AML-193 (cell line): ENCODE measurements around the gene CLEC16A.

ENCODE experiments used
- DNase-seq, 2 experiments: peaks; one replicate each; lab custom pipeline; 2025; lab: John Stamatoyannopoulos, UW

The CLEC16A gene

GRCh38 chr16:11121083-11121608 lies 176.8 kb downstream of the CLEC16A start:
- DNase-seq: no peak

- DNase-seq: no peak
These were observed 177.7 kb downstream of the CLEC16A start for GRCh38 chr16:11121914-11122692.

- DNase-seq: no peak
These were observed 179.3 kb downstream of the CLEC16A start for GRCh38 chr16:11123666-11124065.

- no peak for DNase-seq
These were observed 181.6 kb downstream of the CLEC16A start for GRCh38 chr16:11125936-11126335.

GRCh38 chr16:11126399-11127054 lies 182.2 kb downstream of the CLEC16A start:
- no peak for DNase-seq

GRCh38 chr16:11127610-11128195 lies 183.3 kb downstream of the CLEC16A start:
- DNase-seq: no peak

GRCh38 chr16:11128211-11129141 lies 184.1 kb downstream of the CLEC16A start:
- DNase-seq: peak; percentile 39 to 47

- no peak for DNase-seq
These were observed 185.0 kb downstream of the CLEC16A start for GRCh38 chr16:11129378-11129781.

GRCh38 chr16:11130978-11131665 lies 186.8 kb downstream of the CLEC16A start:
- DNase-seq: no peak

- no peak for DNase-seq
These were observed 187.3 kb downstream of the CLEC16A start for GRCh38 chr16:11131706-11132105.

- DNase-seq: no peak
These were observed 189.1 kb downstream of the CLEC16A start for GRCh38 chr16:11133344-11133943.

GRCh38 chr16:11134722-11135463 lies 190.5 kb downstream of the CLEC16A start:
- DNase-seq: no peak

GRCh38 chr16:11135464-11135973 lies 191.2 kb downstream of the CLEC16A start:
- DNase-seq: peak; percentile 92 to 93

- no peak for DNase-seq
These were observed 192.2 kb downstream of the CLEC16A start for GRCh38 chr16:11136600-11136999.

GRCh38 chr16:11138022-11138768 lies 193.8 kb downstream of the CLEC16A start:
- no peak for DNase-seq

- DNase-seq: no peak
These were observed 194.5 kb downstream of the CLEC16A start for GRCh38 chr16:11138769-11139325.

GRCh38 chr16:11139326-11140097 lies 195.1 kb downstream of the CLEC16A start:
- no peak for DNase-seq

GRCh38 chr16:11140098-11140375 lies 195.7 kb downstream of the CLEC16A start:
- no peak for DNase-seq
